ENCODE measurements around the gene DNAJB9.

Gene DNAJB9

GRCh38 chr7:108604307-108605077 lies 34.8 kb downstream of the DNAJB9 start:
- no peak for DNase-seq (ENCODE audit: low read depth in 1 of 2, low spot score in 1 of 2)

- DNase-seq (ENCODE audit: low read depth in 1 of 2, low spot score in 1 of 2), result no peak
These were observed 36.0 kb downstream of the DNAJB9 start for GRCh38 chr7:108605559-108606201.

- DNase-seq (ENCODE audit: low read depth in 1 of 2, low spot score in 1 of 2), result no peak
These were observed 40.0 kb downstream of the DNAJB9 start for GRCh38 chr7:108609643-108610042.

GRCh38 chr7:108611268-108611667 lies 41.6 kb downstream of the DNAJB9 start:
- DNase-seq (ENCODE audit: low read depth in 1 of 2, low spot score in 1 of 2), result no peak

- no peak for DNase-seq (ENCODE audit: low read depth in 1 of 2, low spot score in 1 of 2)
These were observed 43.7 kb downstream of the DNAJB9 start for GRCh38 chr7:108613147-108613948.

GRCh38 chr7:108613949-108614381 lies 44.3 kb downstream of the DNAJB9 start:
- no peak for DNase-seq (ENCODE audit: low read depth in 1 of 2, low spot score in 1 of 2)

- DNase-seq (ENCODE audit: low read depth in 1 of 2, low spot score in 1 of 2), result no peak
These were observed 45.2 kb downstream of the DNAJB9 start for GRCh38 chr7:108614896-108615295.

- DNase-seq (ENCODE audit: low read depth in 1 of 2, low spot score in 1 of 2), result no peak
These were observed 48.4 kb downstream of the DNAJB9 start for GRCh38 chr7:108618056-108618455.

GRCh38 chr7:108623220-108623619 lies 53.5 kb downstream of the DNAJB9 start:
- no peak for DNase-seq (ENCODE audit: low read depth in 1 of 2, low spot score in 1 of 2)
